GM19455 (cell line): ENCODE measurements around the gene CNPY1.

Experiments
- ATAC-seq: cut with Tn5 transposase; IDR thresholded peaks from one replicate; pipeline ENCODE4 v1.9.1; 2021; ENCODE audit not compliant: unreplicated experiment

Gene CNPY1

GRCh38 chr7:155490697-155491628 lies 55.4 kb downstream of the CNPY1 start:
- peak; percentile 88 for ATAC-seq

GRCh38 chr7:155489862-155490696 lies 56.3 kb downstream of the CNPY1 start:
- peak; percentile 37 for ATAC-seq

DNA sequence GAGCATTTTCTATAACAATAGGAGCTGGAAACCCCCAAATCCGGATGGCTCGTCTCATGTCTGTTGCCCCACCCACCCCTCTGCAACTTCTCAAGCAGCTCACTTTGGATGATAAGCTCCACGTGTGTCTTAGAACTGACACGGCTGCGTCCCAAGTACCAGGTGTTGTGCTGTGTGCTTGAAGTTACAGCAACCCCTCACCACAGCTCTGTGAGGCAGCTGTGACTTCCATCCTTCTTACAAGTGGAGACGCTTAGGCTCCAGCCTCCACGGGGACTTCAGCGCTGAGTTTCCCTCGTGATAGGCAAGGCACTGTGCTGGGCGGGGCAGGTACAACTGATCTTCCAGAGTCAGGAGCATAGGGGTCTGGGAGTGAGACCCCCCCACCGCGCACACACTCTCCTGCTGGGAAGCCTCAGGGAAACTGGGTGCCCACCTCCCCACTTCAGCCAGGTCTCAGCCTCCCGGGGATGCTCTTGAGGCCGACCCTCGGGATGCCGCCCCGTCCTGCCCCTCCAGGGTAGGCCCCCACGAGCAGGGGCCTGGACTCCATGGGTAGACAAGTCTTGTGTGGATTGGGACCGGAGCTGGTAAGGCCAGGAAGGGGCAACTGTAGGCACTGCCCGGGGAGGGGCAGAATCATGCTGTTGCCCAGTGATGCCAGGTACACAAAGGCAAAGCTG lies 57.1 kb downstream of the CNPY1 start:
- no peak for ATAC-seq

GRCh38 chr7:155488483-155489127 lies 57.8 kb downstream of the CNPY1 start:
- ATAC-seq, result no peak

DNA sequence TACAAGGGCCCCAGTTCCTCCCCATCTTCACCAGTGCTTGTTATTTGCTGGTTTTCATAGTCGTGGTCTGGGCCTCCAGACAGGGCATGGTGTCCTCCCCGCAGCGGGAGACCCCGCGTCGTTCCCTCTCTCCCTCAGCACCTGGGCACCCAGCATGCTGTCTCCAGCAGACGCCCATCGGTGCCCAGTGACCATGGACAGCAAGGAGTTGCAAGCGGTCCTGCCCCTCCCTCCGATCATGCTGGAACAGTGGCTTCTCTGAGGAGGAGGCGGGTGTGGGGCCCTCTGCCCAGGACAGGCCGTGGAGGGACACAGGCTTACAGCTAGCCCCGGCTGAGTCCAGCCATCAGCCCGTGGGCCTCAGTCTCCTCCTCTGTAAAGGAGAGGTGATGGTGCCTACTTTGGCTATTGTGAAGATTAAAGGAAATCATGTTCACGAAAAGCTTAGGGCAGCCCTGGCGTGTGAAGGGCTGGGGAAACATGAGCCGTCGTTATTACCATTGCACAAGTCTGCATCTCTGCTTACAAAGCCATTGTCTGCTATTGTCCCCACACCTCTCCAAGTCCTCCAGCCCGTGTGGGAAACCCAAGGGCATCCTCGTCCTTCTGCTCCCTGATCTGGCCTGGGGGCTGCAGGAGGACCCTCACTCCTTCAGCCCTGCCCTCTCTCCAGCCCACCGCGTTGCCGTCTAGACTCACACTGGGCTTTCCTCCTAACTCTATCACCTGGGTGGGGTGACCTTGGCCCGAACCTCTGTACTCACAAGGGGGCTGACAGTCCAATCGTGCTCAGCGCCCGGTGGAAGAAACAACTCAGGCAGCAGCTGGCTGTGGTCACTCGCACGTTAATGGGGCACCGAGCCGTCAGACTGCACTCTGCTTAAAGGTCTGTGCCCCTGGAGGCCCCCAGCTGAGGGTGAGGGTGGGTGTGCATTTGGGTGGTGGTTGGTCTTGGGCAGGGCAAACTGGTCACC lies 58.6 kb downstream of the CNPY1 start:
- no peak for ATAC-seq

DNA sequence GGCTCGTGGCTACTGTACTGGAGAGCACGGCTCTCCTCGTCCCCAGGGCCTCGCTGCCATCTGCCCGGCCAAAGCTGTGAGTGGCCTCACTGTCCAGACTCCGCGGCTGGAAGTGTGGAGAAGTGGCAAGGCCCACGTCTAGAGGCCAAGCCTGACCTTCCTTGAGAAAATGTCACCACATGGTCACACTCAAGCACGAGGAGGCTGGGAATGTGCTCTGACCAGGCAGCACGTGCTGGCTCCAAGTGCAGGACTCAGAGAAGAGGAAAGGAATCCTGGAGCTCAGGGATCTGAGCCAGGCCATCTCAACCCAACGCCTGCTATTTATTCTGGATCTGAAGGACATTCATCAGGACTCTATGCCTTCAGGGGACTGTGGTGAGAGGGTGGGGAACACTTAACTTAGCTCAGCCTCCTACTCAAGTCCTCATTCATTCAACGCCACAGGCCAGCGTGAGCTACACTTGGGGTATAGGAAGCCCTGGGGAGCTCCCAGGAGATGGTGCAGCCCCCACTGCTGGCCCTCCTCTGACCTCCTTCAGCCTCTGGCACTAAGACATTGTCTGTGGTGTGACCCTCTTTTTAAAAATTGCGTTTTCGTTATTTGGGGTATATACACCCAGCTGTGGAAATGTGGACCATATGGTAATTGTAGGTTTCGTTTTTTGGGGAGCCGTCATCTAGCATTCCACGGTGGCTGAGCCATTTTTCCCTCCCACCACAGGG lies 59.4 kb downstream of the CNPY1 start:
- no peak for ATAC-seq

- ATAC-seq, result no peak
Measured at GRCh38 chr7:155484483-155485399, 61.6 kb downstream of the CNPY1 start.

GRCh38 chr7:155483868-155484325 lies 62.5 kb downstream of the CNPY1 start:
- ATAC-seq, result no peak

DNA sequence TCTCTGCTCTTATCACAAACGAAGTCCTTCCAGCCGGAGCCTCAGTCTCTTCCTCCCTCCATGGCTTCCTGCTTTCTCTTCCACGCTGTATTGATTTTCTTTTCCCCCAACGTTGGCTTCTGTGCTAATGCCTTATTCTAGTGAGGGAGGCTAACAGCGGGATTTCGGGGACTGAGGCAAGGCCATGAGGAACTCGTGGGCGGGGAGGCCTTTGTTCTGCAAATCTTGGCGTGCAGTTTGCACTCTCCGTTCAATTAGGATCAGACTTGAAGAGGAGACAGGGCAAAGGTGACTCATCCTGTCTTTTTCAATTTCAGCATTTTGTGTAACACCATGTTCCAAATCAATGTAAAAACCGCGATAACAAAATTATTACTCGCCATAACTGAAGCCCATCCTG lies 63.1 kb downstream of the CNPY1 start:
- no peak for ATAC-seq

DNA sequence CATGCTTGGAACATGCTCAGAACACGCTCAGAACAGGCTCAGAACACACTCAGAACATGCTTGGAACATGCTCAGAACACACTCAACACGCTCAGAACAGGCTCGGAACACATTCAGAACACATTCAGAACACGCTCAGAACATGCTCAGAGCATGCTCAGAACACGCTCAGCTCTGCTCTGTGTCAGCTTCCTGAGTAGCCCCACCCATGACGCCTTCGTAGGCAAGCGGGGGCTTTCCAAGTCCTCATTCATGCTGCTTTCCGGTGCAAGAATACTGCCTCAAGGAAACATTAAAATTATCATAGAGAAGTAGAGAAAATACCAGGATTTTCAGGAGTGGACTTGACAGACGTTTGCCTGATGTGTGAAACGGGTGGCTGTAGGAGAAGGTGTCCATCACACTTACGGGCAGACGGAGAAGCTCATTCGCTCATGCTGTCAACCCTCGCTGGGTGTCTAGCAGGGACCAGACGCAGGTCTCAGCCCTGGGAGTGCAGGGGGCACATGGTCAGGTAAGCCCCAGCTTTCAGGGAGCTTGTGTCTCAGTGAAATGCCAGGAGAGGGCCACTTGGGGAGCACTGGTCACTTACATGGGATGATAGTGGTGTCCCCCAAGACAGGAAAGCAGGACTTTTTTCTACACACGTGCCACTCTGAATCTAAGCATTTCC lies 63.7 kb downstream of the CNPY1 start:
- no peak for ATAC-seq

GRCh38 chr7:155481764-155482163 lies 64.6 kb downstream of the CNPY1 start:
- ATAC-seq, result no peak

DNA sequence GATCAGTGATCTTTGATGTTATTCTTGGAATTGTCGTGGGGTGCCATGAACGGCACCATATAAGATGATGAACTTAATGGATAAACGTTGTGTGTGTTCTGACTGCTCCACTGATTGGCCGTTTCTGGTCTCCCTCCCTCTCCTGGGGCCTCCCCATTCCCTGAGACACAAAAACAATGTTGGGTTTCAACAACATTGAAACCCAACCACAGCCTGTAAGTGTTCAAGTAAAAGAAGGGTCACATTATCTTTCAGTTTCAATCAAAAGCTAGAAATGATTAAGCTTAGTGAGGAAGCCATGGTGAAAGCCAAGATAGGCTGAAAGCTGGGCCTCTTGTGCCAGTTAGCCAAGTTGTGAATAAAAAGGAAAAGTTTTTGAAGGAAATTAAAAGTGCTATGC lies 68.9 kb downstream of the CNPY1 start:
- peak; percentile 79 for ATAC-seq

DNA sequence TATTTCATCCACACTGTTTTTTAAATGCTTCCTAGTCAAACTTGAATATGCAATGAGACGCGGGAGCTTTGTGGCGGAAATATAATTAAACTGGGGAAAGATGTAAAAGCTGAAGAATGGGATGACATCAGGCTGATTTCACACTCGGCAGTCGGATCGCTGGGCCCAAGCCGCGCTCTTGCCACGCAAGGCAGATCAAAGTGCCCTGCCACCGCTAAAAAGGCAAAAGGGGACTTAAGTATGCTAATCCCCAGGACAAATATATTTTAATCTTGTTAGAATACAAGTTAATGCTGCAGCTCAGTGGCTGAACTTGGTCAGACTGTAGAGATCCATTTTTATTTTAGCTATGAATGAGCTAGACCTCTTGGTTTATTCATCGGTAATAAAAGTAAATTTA lies 74.6 kb downstream of the CNPY1 start:
- no peak for ATAC-seq

GRCh38 chr7:155470686-155471638 lies 75.4 kb downstream of the CNPY1 start:
- ATAC-seq, result no peak

GRCh38 chr7:155470186-155470487 lies 76.2 kb downstream of the CNPY1 start:
- ATAC-seq, result no peak
